Measurements from ENCODE around the gene GLRA3.
"Not testable (repeated sequence)": the region's sequence is repeated elsewhere in the genome, so short reads cannot be mapped to it uniquely, and the experiment has no call there.

GLRA3 gene

GRCh38 chr4:174810834-174811233 lies 18.2 kb downstream of the GLRA3 start:
- DNase-seq (ENCODE audit: low read depth) = no peak

GRCh38 chr4:174808836-174809235 lies 20.2 kb downstream of the GLRA3 start:
- no peak for DNase-seq (ENCODE audit: low read depth)

- no peak for DNase-seq (ENCODE audit: low read depth)
Observed at GRCh38 chr4:174808119-174808518, 20.9 kb downstream of the GLRA3 start.

- no peak for DNase-seq (ENCODE audit: low read depth)
Observed at GRCh38 chr4:174805746-174806145, 23.3 kb downstream of the GLRA3 start.

- DNase-seq (ENCODE audit: low read depth) = no peak
Observed at GRCh38 chr4:174794543-174795094, 34.4 kb downstream of the GLRA3 start.

- no peak for DNase-seq (ENCODE audit: low read depth)
Observed at GRCh38 chr4:174789657-174790056, 39.4 kb downstream of the GLRA3 start.

GRCh38 chr4:174778274-174778986 lies 50.6 kb downstream of the GLRA3 start:
- not testable (repeated sequence) for DNase-seq (ENCODE audit: low read depth)

GRCh38 chr4:174775366-174775765 lies 53.7 kb downstream of the GLRA3 start:
- no peak for DNase-seq (ENCODE audit: low read depth)

GRCh38 chr4:174764105-174764729 lies 64.8 kb downstream of the GLRA3 start:
- DNase-seq (ENCODE audit: low read depth) = no peak

- no peak for DNase-seq (ENCODE audit: low read depth)
Observed at GRCh38 chr4:174763454-174764104, 65.5 kb downstream of the GLRA3 start.

GRCh38 chr4:174761451-174761850 lies 67.6 kb downstream of the GLRA3 start:
- DNase-seq (ENCODE audit: low read depth) = no peak

- DNase-seq (ENCODE audit: low read depth) = no peak
Observed at GRCh38 chr4:174757736-174758135, 71.3 kb downstream of the GLRA3 start.

- no peak for DNase-seq (ENCODE audit: low read depth)
Observed at GRCh38 chr4:174753021-174753420, 76.0 kb downstream of the GLRA3 start.

GRCh38 chr4:174752026-174752425 lies 77.0 kb downstream of the GLRA3 start:
- DNase-seq (ENCODE audit: low read depth) = no peak

- DNase-seq (ENCODE audit: low read depth) = no peak
Observed at GRCh38 chr4:174749091-174749490, 80.0 kb downstream of the GLRA3 start.

- DNase-seq (ENCODE audit: low read depth) = no peak
Observed at GRCh38 chr4:174746710-174747109, 82.3 kb downstream of the GLRA3 start.

GRCh38 chr4:174742561-174742960 lies 86.5 kb downstream of the GLRA3 start:
- DNase-seq (ENCODE audit: low read depth) = no peak

- DNase-seq (ENCODE audit: low read depth) = no peak
Observed at GRCh38 chr4:174739576-174739975, 89.5 kb downstream of the GLRA3 start.

- no peak for DNase-seq (ENCODE audit: low read depth)
Observed at GRCh38 chr4:174734181-174734580, 94.9 kb downstream of the GLRA3 start.

- DNase-seq (ENCODE audit: low read depth) = no peak
Observed at GRCh38 chr4:174717828-174718227, 111.2 kb downstream of the GLRA3 start.

- no peak for DNase-seq (ENCODE audit: low read depth)
Observed at GRCh38 chr4:174716986-174717770, 111.9 kb downstream of the GLRA3 start.

Measured in stimulated activated CD8-positive, alpha-beta memory T cell treated with anti-CD3 and anti-CD28 coated beads, Interleukin-12 subunit alpha, Interleukin-12 subunit beta, amount 100 ng/mL, for 4 hours (primary cell).